Measurements from ENCODE around the gene LAMA2. TPM values are rescaled to one million over a fixed set of nuclear protein-coding genes. Genes with fewer than 3 reads are reported as not detected.

LAMA2 gene
- polyA plus RNA-seq, 3 donors = not detected

GRCh38 chr6:128981716-128982115, 98.8 kb downstream of the LAMA2 start:
- no peak overlapping the region for H3K4me2 ChIP-seq (replicated peaks; ENCODE audit: extremely low read depth, low read length, poor library complexity, severe bottlenecking)
- no peak overlapping the region for H3K9ac ChIP-seq (ENCODE audit: insufficient read depth, low read length, poor library complexity, severe bottlenecking)
- H3K9me3 Mint-ChIP-seq = peaks cover 0 to 3% (median 2%) of the 10 kb centered on the region in 7 donors
- H3K36me3 ChIP-seq (replicated peaks in 1 of 2; ENCODE audit: control insufficient read depth in 1 of 2, insufficient read depth in 2 of 2, low read length in 2 of 2) = no peaks in the 10 kb centered on the region
- no peak overlapping the region for H3K27ac Mint-ChIP-seq
- H3K36me3 Mint-ChIP-seq = no peaks in the 10 kb centered on the region
- 69% methylated on average over 2 of the region's 3 CpGs for WGBS (ENCODE audit: insufficient coverage)
- intact Hi-C loops (cut with micrococcal nuclease) = no loop called here
- H3K4me1 ChIP-seq (ENCODE audit: control insufficient read depth in 1 of 2, insufficient read depth in 2 of 2, low read length in 2 of 2) = no peaks in the 10 kb centered on the region
- no peak overlapping the region for H3K4me3 Mint-ChIP-seq
- TF ChIP-seq, protein P1, sequence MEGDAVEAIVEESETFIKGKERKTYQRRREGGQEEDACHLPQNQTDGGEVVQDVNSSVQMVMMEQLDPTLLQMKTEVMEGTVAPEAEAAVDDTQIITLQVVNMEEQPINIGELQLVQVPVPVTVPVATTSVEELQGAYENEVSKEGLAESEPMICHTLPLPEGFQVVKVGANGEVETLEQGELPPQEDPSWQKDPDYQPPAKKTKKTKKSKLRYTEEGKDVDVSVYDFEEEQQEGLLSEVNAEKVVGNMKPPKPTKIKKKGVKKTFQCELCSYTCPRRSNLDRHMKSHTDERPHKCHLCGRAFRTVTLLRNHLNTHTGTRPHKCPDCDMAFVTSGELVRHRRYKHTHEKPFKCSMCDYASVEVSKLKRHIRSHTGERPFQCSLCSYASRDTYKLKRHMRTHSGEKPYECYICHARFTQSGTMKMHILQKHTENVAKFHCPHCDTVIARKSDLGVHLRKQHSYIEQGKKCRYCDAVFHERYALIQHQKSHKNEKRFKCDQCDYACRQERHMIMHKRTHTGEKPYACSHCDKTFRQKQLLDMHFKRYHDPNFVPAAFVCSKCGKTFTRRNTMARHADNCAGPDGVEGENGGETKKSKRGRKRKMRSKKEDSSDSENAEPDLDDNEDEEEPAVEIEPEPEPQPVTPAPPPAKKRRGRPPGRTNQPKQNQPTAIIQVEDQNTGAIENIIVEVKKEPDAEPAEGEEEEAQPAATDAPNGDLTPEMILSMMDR (IDR thresholded peaks at IDR 0.05) = no peak
- H3K79me2 ChIP-seq (ENCODE audit: insufficient read depth, low read length) = no peaks in the 10 kb centered on the region
- H3K27ac ChIP-seq (ENCODE audit: low read depth in 1 of 2, low read length in 2 of 2) = no peak overlapping the region
- no peaks in the 10 kb centered on the region for H3K4me1 Mint-ChIP-seq
- H3K27me3 ChIP-seq (ENCODE audit: control insufficient read depth in 2 of 2, insufficient read depth in 2 of 2, low read length in 2 of 2) = no peaks in the 10 kb centered on the region
- H3K4me3 ChIP-seq (replicated peaks in 1 of 3; ENCODE audit: low read depth in 2 of 3, low read length in 3 of 3) = no peak overlapping the region
- no peaks in the 10 kb centered on the region for H3K9me3 ChIP-seq (replicated peaks in 1 of 2; ENCODE audit: control insufficient read depth in 1 of 2, insufficient read depth in 1 of 2, low read length in 2 of 2)
- no peaks in the 10 kb centered on the region for H4K20me1 ChIP-seq (ENCODE audit: insufficient read depth, low read length)
- no peak for DNase-seq
- no peak overlapping the region for H2AFZ ChIP-seq (ENCODE audit: insufficient read depth, low read depth, low read length, poor library complexity, severe bottlenecking)
- H3K27me3 Mint-ChIP-seq (ENCODE audit: low read depth in 3 of 3) = no peaks in the 10 kb centered on the region

GRCh38 chr6:128990360-128990759, 107.4 kb downstream of the LAMA2 start:
- no peaks in the 10 kb centered on the region for H3K4me1 Mint-ChIP-seq
- no peaks in the 10 kb centered on the region for H3K4me1 ChIP-seq (ENCODE audit: control insufficient read depth in 1 of 2, insufficient read depth in 2 of 2, low read length in 2 of 2)
- no CpG with 5 or more reads among the region's 3 CpGs for WGBS (ENCODE audit: insufficient coverage)
- H2AFZ ChIP-seq (ENCODE audit: insufficient read depth, low read depth, low read length, poor library complexity, severe bottlenecking) = no peak overlapping the region
- no peaks in the 10 kb centered on the region for H3K27me3 ChIP-seq (ENCODE audit: control insufficient read depth in 2 of 2, insufficient read depth in 2 of 2, low read length in 2 of 2)
- H3K9me3 Mint-ChIP-seq = peaks cover 0 to 2% (median 0%) of the 10 kb centered on the region in 7 donors
- H3K4me2 ChIP-seq (replicated peaks; ENCODE audit: extremely low read depth, low read length, poor library complexity, severe bottlenecking) = no peak overlapping the region
- no peak overlapping the region for H3K4me3 ChIP-seq (replicated peaks in 1 of 3; ENCODE audit: low read depth in 2 of 3, low read length in 3 of 3)
- no peak overlapping the region for H3K27ac Mint-ChIP-seq
- H3K27ac ChIP-seq (ENCODE audit: low read depth in 1 of 2, low read length in 2 of 2) = no peak overlapping the region
- no peaks in the 10 kb centered on the region for H3K27me3 Mint-ChIP-seq (ENCODE audit: low read depth in 3 of 3)
- H3K9ac ChIP-seq (ENCODE audit: insufficient read depth, low read length, poor library complexity, severe bottlenecking) = no peak overlapping the region
- no peak overlapping the region for H3K4me3 Mint-ChIP-seq
- TF ChIP-seq, protein P1 (IDR thresholded peaks at IDR 0.05) = no peak
- H3K79me2 ChIP-seq (ENCODE audit: insufficient read depth, low read length) = no peaks in the 10 kb centered on the region
- H3K36me3 ChIP-seq (replicated peaks in 1 of 2; ENCODE audit: control insufficient read depth in 1 of 2, insufficient read depth in 2 of 2, low read length in 2 of 2) = no peaks in the 10 kb centered on the region
- no peaks in the 10 kb centered on the region for H3K36me3 Mint-ChIP-seq
- H4K20me1 ChIP-seq (ENCODE audit: insufficient read depth, low read length) = no peaks in the 10 kb centered on the region
- no peak for DNase-seq
- no peaks in the 10 kb centered on the region for H3K9me3 ChIP-seq (replicated peaks in 1 of 2; ENCODE audit: control insufficient read depth in 1 of 2, insufficient read depth in 1 of 2, low read length in 2 of 2)
- intact Hi-C loops (cut with micrococcal nuclease) = no loop called here
